Astrocyte of the hippocampus (primary cell): ENCODE measurements around the gene RPS4Y1.

ENCODE experiments used
- DNase-seq: peaks from one replicate; pipeline ENCODE4 v3.0.0; 2011; ENCODE audit warnings: low read depth, low spot score

RPS4Y1 gene

DNA sequence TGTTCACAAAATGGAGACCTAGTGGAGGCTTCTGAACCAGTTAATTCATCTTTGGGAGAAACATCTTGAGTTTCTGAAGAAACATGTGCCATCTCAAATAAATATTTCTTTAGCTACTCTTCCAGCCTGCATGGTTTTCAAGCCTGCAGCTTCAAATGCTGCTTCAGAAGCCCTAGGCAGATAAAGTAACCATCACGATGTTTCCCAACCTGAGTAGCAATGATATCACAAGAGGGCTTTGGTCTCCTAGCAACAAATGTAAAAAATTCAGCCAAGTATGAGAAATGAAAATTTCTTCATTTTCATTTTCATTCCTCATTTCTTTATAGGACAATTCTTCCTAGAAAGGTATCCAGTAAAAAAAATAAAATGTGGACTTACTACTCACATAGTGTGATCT is 42.2 kb downstream of the RPS4Y1 start:
- DNase-seq: no peak

DNA sequence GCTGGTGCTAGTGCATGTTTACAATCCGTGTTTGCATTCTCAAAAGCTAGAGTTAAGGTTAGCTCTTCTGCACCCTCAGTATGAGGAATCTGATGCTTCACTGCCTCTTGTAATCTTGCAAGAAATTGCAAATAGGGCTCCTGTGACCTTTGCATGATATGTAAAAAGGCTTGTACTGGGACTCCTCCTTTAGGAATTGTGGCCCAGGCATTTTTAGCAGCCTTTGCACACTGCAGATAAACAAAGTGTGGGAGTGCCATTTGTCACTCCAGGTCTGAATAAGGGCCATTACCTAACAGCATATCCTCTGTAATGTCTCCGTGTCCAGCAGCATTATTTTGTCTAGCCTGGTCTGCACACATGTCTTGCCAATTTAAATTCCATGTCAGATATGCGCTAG is 44.5 kb downstream of the RPS4Y1 start:
- no peak for DNase-seq

DNA sequence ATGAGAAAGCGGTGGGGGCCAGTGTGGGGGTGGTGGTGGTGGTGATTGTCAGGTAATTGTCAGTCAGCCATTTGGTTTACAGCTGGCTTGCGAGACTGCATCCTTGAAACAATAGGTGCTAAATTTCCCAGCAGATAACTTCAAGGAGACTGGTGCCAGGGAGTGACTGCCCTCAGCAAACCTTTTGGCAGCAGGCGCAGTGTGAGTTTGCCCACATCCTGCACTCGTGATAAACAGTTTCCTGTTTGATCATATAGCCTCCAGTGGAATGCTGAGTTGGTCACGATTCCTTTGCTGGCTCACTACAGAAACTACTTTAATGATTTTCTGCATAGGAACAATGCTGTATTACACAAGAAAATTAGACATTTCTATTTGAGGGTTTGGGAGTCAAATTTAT is 46.0 kb downstream of the RPS4Y1 start:
- DNase-seq: no peak

DNA sequence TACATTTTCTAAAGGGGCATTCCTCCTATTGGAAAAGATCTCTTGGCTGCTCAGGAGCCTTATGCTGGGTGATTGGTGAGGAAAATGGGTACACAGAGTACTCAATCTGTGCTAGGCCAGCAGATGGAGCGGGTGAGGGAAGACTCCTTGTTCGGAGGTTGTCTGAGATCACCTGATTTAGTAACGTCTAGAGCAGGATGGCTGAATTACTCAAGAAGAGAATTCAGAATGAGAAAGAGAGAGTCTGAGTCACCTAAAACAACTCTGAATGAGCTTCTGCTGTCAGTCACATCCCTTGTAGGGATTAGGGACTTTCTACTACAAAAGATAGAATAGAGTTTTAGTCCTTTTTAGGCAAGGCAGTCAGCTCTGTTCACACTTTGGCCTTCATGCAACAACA is 46.6 kb downstream of the RPS4Y1 start:
- no peak for DNase-seq

DNA sequence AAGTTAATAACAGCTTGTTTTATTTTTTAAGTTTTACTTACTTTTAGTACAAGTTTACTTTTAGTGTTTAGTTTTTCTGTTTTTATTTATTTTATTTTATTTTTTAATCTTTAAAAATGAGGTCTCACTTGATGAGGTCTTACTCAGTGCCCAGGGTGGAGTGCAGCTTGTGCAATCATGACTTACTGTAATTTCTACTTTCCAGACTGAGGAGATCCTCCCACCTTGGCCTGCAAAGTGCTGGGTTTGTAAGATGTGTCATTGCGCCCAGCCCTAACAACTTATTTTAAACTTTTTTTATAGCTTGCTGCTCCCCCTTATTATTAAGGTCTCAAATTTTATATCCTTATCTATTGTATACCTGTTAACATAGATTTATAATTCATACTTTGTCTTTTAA is 52.1 kb downstream of the RPS4Y1 start:
- no peak for DNase-seq

DNA sequence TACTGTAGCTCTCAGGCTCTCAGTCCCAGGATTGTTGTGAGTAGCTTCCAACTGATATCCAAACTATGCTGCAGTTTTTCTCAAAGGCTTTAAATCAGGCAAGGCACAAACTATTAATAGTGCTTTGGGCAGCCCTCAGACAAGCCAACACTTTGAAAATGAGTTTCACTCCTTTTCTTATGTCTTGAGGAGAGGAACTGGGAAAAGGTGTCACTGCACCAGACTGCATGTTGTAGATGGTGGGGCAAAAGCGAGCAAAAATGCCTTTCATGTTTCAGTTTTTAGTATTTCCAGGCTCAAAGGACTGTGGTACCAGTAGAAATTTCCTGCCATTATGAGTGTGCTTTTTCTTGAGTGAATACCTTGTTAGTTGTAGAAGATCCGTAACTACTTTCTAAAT is 54.6 kb downstream of the RPS4Y1 start:
- no peak for DNase-seq

DNA sequence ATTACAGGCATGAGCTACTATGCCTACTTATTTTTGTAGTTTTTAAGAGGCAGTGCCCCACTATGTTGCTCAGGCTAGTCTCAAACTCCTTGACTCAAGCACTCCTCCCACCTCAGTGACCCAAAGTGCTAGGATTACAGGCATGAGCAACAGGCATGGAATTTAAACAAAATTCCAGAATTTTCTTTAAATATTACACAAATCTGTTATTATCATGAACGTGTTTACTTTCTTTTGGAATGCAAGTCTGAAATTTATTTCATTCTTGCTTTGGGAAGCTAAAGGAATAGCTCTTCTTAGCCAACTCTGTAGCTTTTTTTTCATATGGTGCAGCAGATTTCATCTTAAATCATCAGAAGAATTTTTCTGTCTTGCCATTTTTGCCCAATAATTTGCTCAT is 66.0 kb downstream of the RPS4Y1 start:
- no peak for DNase-seq

DNA sequence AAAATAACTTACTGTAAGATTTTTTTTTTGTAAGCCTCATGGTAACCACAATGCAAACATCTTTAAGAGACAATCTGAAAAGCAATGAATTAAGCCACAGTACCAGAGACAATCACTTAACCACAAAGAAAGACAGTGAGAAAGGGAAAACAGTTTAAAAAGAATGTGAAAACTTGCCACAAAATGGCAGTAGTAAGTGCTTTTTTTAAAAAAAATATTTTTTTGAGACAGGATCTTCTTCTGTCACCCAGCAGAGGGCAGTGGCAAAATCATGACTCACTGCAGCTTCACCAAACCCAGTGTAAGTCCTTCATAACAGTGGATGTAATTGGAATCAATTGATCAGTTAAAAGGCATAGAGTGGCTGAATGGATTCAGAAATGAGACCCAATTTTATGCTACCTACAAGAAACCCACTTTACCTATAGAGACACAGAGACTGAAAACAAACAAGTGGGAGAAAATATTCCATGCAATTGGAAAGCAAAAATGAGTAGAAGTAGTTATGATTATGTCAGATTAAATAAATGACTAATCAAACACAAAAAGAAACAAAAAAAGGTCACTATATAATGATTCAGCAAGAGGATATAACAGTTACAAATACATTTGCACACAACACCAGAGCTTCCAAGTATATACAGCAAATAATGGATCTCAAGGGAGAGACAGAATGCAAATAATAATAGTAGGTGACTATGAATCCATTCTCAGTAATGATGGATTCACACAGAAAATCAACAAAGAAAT is 71.8 kb downstream of the RPS4Y1 start:
- DNase-seq: no peak
